ENCODE results near the gene PYGB. TPM values are rescaled to one million over a fixed set of nuclear protein-coding genes. Genes with fewer than 3 reads are reported as not detected.

PYGB gene
- total RNA-seq, 2 experiments from 2014 or later, result 26.3 to 27.5 TPM

- no peak for TF ChIP-seq CTCF (IDR thresholded peaks at IDR 0.05)
- ATAC-seq (ENCODE audit: poor library complexity) (no peak), DNase-seq (no peak)
- Histone ChIP-seq H3K4me3 (ENCODE audit: low read length) (no peak overlapping the region), H3K27ac (ENCODE audit: low read depth in 1 of 2, low read length in 2 of 2) (no peak overlapping the region), H3K27me3 (ENCODE audit: control insufficient read depth in 1 of 2, insufficient read depth in 2 of 2, low read length in 2 of 2) (no peaks in the 10 kb centered on the region), H3K4me1 (ENCODE audit: insufficient read depth, low read length) (no peaks in the 10 kb centered on the region), H3K9me3 (ENCODE audit: control insufficient read depth in 1 of 2, insufficient read depth in 1 of 2, low read length in 2 of 2) (no peaks in the 10 kb centered on the region), H3K36me3 (ENCODE audit: insufficient read depth, low read length) (peaks cover 2% of the 10 kb centered on the region)
- peaks cover 5% of the 10 kb centered on the region for H3K36me3 Mint-ChIP-seq (ENCODE audit: low read depth)
- no peak overlapping the region for H3K27ac Mint-ChIP-seq
- POLR2A ChIA-PET, result no interaction called here
- intact Hi-C loops (cut with DNase I, micrococcal nuclease), result no loop called here
- H3K27me3 Mint-ChIP-seq, result no peaks in the 10 kb centered on the region
- H3K9me3 Mint-ChIP-seq, result no peaks in the 10 kb centered on the region
- no peak overlapping the region for H3K4me3 Mint-ChIP-seq
- CTCF ChIA-PET, result no interaction called here
- H3K4me1 Mint-ChIP-seq (ENCODE audit: low read depth), result no peaks in the 10 kb centered on the region
Observed at GRCh38 chr20:25226433-25227316, 21.2 kb upstream of the PYGB start.

- Histone ChIP-seq H3K4me3 (ENCODE audit: low read length) (no peak overlapping the region), H3K9me3 (ENCODE audit: control insufficient read depth in 1 of 2, insufficient read depth in 1 of 2, low read length in 2 of 2) (no peaks in the 10 kb centered on the region), H3K4me1 (ENCODE audit: insufficient read depth, low read length) (no peaks in the 10 kb centered on the region), H3K27ac (ENCODE audit: low read depth in 1 of 2, low read length in 2 of 2) (no peak overlapping the region), H3K27me3 (ENCODE audit: control insufficient read depth in 1 of 2, insufficient read depth in 2 of 2, low read length in 2 of 2) (no peaks in the 10 kb centered on the region), H3K36me3 (ENCODE audit: insufficient read depth, low read length) (peaks cover 2% of the 10 kb centered on the region)
- Mint-ChIP-seq H3K27ac (no peak overlapping the region), H3K4me1 (ENCODE audit: low read depth) (no peaks in the 10 kb centered on the region), H3K27me3 (no peaks in the 10 kb centered on the region), H3K9me3 (no peaks in the 10 kb centered on the region), H3K36me3 (ENCODE audit: low read depth) (peaks cover 5% of the 10 kb centered on the region), H3K4me3 (no peak overlapping the region)
- CTCF ChIA-PET, result no interaction called here
- no peak for DNase-seq
- TF ChIP-seq CTCF (IDR thresholded peaks at IDR 0.05), result no peak
- POLR2A ChIA-PET, result no interaction called here
- ATAC-seq (ENCODE audit: poor library complexity), result no peak
- intact Hi-C loops (cut with DNase I, micrococcal nuclease), result no loop called here
Observed at GRCh38 chr20:25227317-25227831, 20.5 kb upstream of the PYGB start.

- intact Hi-C loops (cut with DNase I, micrococcal nuclease), result no loop called here
- Mint-ChIP-seq H3K27ac (no peak overlapping the region), H3K9me3 (no peaks in the 10 kb centered on the region), H3K36me3 (ENCODE audit: low read depth) (peaks cover 5% of the 10 kb centered on the region), H3K4me3 (no peak overlapping the region), H3K4me1 (ENCODE audit: low read depth) (no peaks in the 10 kb centered on the region), H3K27me3 (peaks cover 6% of the 10 kb centered on the region)
- DNase-seq (no peak), ATAC-seq (ENCODE audit: poor library complexity) (no peak)
- peaks cover 0 to 4% of the 10 kb centered on the region in 2 experiments for H3K9me3 ChIP-seq (ENCODE audit: control insufficient read depth in 1 of 2, insufficient read depth in 1 of 2, low read length in 2 of 2)
- peaks cover 2% of the 10 kb centered on the region for H3K36me3 ChIP-seq (ENCODE audit: insufficient read depth, low read length)
- ChIA-PET POLR2A (no interaction called here), CTCF (no interaction called here)
- no peak for TF ChIP-seq CTCF (IDR thresholded peaks at IDR 0.05)
- no peak overlapping the region for H3K27ac ChIP-seq (ENCODE audit: low read depth in 1 of 2, low read length in 2 of 2)
- H3K4me3 ChIP-seq (ENCODE audit: low read length), result no peak overlapping the region
- H3K27me3 ChIP-seq (ENCODE audit: control insufficient read depth in 1 of 2, insufficient read depth in 2 of 2, low read length in 2 of 2), result no peaks in the 10 kb centered on the region
- H3K4me1 ChIP-seq (ENCODE audit: insufficient read depth, low read length), result no peaks in the 10 kb centered on the region
Observed at GRCh38 chr20:25229486-25230165, 18.3 kb upstream of the PYGB start.
